Endothelial cell of umbilical vein (primary cell): Measurements from ENCODE around the gene XYLT1. TPM values are rescaled to one million over a fixed set of nuclear protein-coding genes. Genes with fewer than 3 reads are reported as not detected.

Experiments
- BruUV-seq: library from RNA; stranded (reverse); fragments of 400-500 nt; replicated peaks from 2 replicates; lab custom pipeline; 2021; lab: Mats Ljungman, UMichigan
- CTCF ChIA-PET: fragments of 300-600, 350-600 bp; sonication (Branson Sonifier 250); formaldehyde crosslinking; loops from one replicate; lab custom pipeline; 2021; ENCODE audit warnings: antibody characterized with exemption, inconsistent platforms; lab: Charles Lee
- POLR2A ChIA-PET: fragments of 300-600, 350-600 bp; sonication (Branson Sonifier 250); formaldehyde crosslinking; loops from one replicate; lab custom pipeline; 2021; ENCODE audit warnings: antibody characterized with exemption, inconsistent platforms; lab: Charles Lee
- DNase-seq: peaks from one replicate; pipeline ENCODE4 v3.0.0-alpha.2; 2011; ENCODE audit warnings: low read depth, low spot score
- FAIRE-seq: peaks from 2 replicates; lab custom pipeline; 2011; peaks lifted over from hg19 to GRCh38; lab: Jason Lieb, UNC
- H2AFZ ChIP-seq: 2 replicates; pipeline ENCODE4 v1.6.0; 2012; ENCODE audit warnings: low read depth, low read length, control low read depth, inconsistent platforms
- H3K27ac ChIP-seq: 2 replicates; pipeline ENCODE4 v1.5.1; 2011; ENCODE audit warnings: low read depth, mild to moderate bottlenecking, control low read depth, low read length, moderate library complexity; ENCODE audit not compliant: insufficient read depth
- H3K27me3 ChIP-seq, 2 experiments: 2 replicates each; pipeline versions ENCODE4 v1.6.0 to v1.6.1; 2011; ENCODE audit warnings: low read length in 2 of 2, mixed read lengths in 1 of 2; ENCODE audit not compliant: control insufficient read depth in 2 of 2, insufficient read depth in 2 of 2
- H3K36me3 ChIP-seq, 2 experiments: 2 replicates in 1 of 2; 3 replicates in 1 of 2; pipeline ENCODE4 v1.5.1; 2011; ENCODE audit warnings: low read length in 2 of 2, mild to moderate bottlenecking in 1 of 2, moderate library complexity in 1 of 2; ENCODE audit not compliant: control insufficient read depth in 2 of 2, insufficient read depth in 2 of 2; ENCODE audit errors: extremely low read depth in 1 of 2
- H3K4me1 ChIP-seq: 3 replicates; pipeline ENCODE4 v1.5.1; 2011; ENCODE audit warnings: mild to moderate bottlenecking, low read length; ENCODE audit not compliant: control insufficient read depth, insufficient read depth; ENCODE audit errors: extremely low read depth
- H3K4me2 ChIP-seq: 2 replicates; pipeline ENCODE4 v1.6.1; 2011; ENCODE audit warnings: low read length, control low read depth, mixed read lengths; ENCODE audit not compliant: insufficient read depth
- H3K4me3 ChIP-seq, 3 experiments: fragments of 200-600 bp in 1 of 3; sonication (generic), shearing (Covaris generic) in 1 of 3; replicated peaks in 1 of 3; 2 replicates each; pipeline ENCODE4 v1.5.1; 2011 to 2016; ENCODE audit warnings: control low read depth in 3 of 3, low read length in 3 of 3, mild to moderate bottlenecking in 2 of 3, inconsistent platforms in 1 of 3, low read depth in 1 of 3, moderate library complexity in 1 of 3; ENCODE audit not compliant: insufficient read depth in 1 of 3
- H3K79me2 ChIP-seq: 2 replicates; pipeline ENCODE4 v1.6.0; 2012; ENCODE audit warnings: low read length, inconsistent platforms; ENCODE audit not compliant: control insufficient read depth, insufficient read depth
- H3K9ac ChIP-seq: replicated peaks from 2 replicates; pipeline ENCODE3; 2011; ENCODE audit warnings: low read length, control low read depth; ENCODE audit not compliant: insufficient read depth; ENCODE audit errors: extremely low read depth
- H3K9me1 ChIP-seq: replicated peaks from 3 replicates; pipeline ENCODE4 v1.6.0; 2011; ENCODE audit warnings: mild to moderate bottlenecking, low read length; ENCODE audit not compliant: control insufficient read depth, insufficient read depth; ENCODE audit errors: extremely low read depth
- H3K9me3 ChIP-seq: replicated peaks from 2 replicates; pipeline ENCODE4 v1.5.1; 2012; ENCODE audit warnings: low read length, inconsistent platforms; ENCODE audit not compliant: control insufficient read depth, insufficient read depth
- H4K20me1 ChIP-seq: replicated peaks from 2 replicates; pipeline ENCODE3; 2011; ENCODE audit warnings: mild to moderate bottlenecking, low read length; ENCODE audit not compliant: control insufficient read depth, insufficient read depth; ENCODE audit errors: extremely low read depth
- CTCF ChIP-seq, 2 donors: IDR thresholded peaks; 1 replicate in 1 of 2; 2 replicates in 1 of 2; pipeline ENCODE4 v1.5.1; 2011; ENCODE audit warnings: low read length in 2 of 2, mild to moderate bottlenecking in 2 of 2, moderate library complexity in 2 of 2, control low read depth in 1 of 2, inconsistent platforms in 1 of 2, low read depth in 1 of 2; ENCODE audit not compliant: insufficient read depth in 1 of 2; ENCODE audit errors: extremely low read depth in 1 of 2
- EZH2 ChIP-seq: IDR thresholded peaks from 2 replicates; pipeline ENCODE4 v1.6.1; 2012; ENCODE audit warnings: borderline replicate concordance, low read depth, mild to moderate bottlenecking, moderate library complexity, low read length, inconsistent platforms; ENCODE audit not compliant: severe bottlenecking
- FOS ChIP-seq: IDR thresholded peaks from 2 replicates; pipeline ENCODE4 v1.6.1; 2011; ENCODE audit warnings: mild to moderate bottlenecking, low read length, moderate library complexity, borderline replicate concordance; ENCODE audit not compliant: insufficient read depth
- GATA2 ChIP-seq: IDR thresholded peaks from 2 replicates; pipeline ENCODE4 v1.7.0; 2011; ENCODE audit warnings: low read depth, mild to moderate bottlenecking, moderate library complexity, mixed read lengths, low read length; ENCODE audit not compliant: insufficient read length, insufficient read depth
- JUN ChIP-seq: IDR thresholded peaks from 2 replicates; pipeline ENCODE4 v1.6.1; 2011; ENCODE audit warnings: borderline replicate concordance, low read depth; ENCODE audit not compliant: insufficient read length, insufficient read depth
- MAX ChIP-seq: IDR thresholded peaks from 2 replicates; pipeline ENCODE4 v1.6.1; 2011; ENCODE audit not compliant: insufficient read depth, insufficient read length
- MYC ChIP-seq: IDR thresholded peaks from one replicate; pipeline ENCODE4 v1.6.1; 2011; ENCODE audit warnings: mild to moderate bottlenecking, low read depth, low read length
- POLR2A ChIP-seq: IDR thresholded peaks from 2 replicates; pipeline ENCODE4 v1.6.1; 2012; ENCODE audit warnings: low read depth, mild to moderate bottlenecking, control low read depth, low read length
- POLR2AphosphoS5 ChIP-seq: IDR thresholded peaks from 2 replicates; pipeline ENCODE4 v1.6.1; 2012; ENCODE audit warnings: low read depth, mild to moderate bottlenecking, control low read depth, low read length, moderate library complexity; ENCODE audit not compliant: insufficient read depth
- dilution Hi-C: fragments of 300-500 bp; cut with MboI; formaldehyde crosslinking; loops from one replicate; pipeline ENCODE4 v1.15.0; 2019; ENCODE audit warnings: low sequenced_read_pairs; ENCODE audit not compliant: extremely low pct_ligation_motif_present
- intact Hi-C: fragments of 100-400 bp; cut with micrococcal nuclease; formaldehyde crosslinking; loops from one replicate; pipeline ENCODE4 v1.10.0; 2022
- polyA plus RNA-seq, 4 experiments: library from polyadenylated mRNA; depleted of rRNA in 3 of 4; stranded (reverse) in 3 of 4; unstranded in 1 of 4; fragments of >200 nt; gene quantifications; 2 replicates each; pipeline versions ENCODE4 v1.2.1 to v1.2.3, GENCODE V29; 2011 to 2012; ENCODE audit warnings: missing spikeins in 1 of 4
- total RNA-seq: library from RNA; stranded (reverse); gene quantifications from 2 replicates; pipeline ENCODE4 v1.2.3, GENCODE V29; 2021

Gene XYLT1
- total and polyA plus RNA-seq, 2 donors (not counting 3 experiments of a cell fraction or from before 2014, with no cell fraction given), result 0.63 to 2.9 TPM

- CTCF ChIA-PET, result no interaction called here
- Histone ChIP-seq H3K27me3 (no peaks in the 10 kb centered on the region), H3K9me1 (no peaks in the 10 kb centered on the region), H2AFZ (no peak overlapping the region), H3K4me3 (no peak overlapping the region), H3K4me2 (no peak overlapping the region), H3K9me3 (no peaks in the 10 kb centered on the region), H3K79me2 (no peaks in the 10 kb centered on the region), H3K27ac (no peak overlapping the region), H3K36me3 (no peaks in the 10 kb centered on the region), H3K4me1 (peaks cover 29% of the 10 kb centered on the region), H3K9ac (no peak overlapping the region), H4K20me1 (no peaks in the 10 kb centered on the region)
- TF ChIP-seq CTCF (IDR thresholded peaks at IDR 0.05; ENCODE audit: extremely low read depth in 1 of 2, insufficient read depth in 1 of 2, low read depth in 1 of 2, low read length in 2 of 2), result no peak
- TF ChIP-seq MYC, result no peak
- no peak for TF ChIP-seq POLR2A
- no peak for TF ChIP-seq GATA2
- no peak for TF ChIP-seq FOS
- TF ChIP-seq EZH2, result no peak
- no peak for TF ChIP-seq POLR2AphosphoS5
- no peak for TF ChIP-seq MAX
- TF ChIP-seq JUN, result no peak
- intact Hi-C loops, result no loop called here
- dilution Hi-C loops, result no loop called here
- POLR2A ChIA-PET, result no interaction called here
- FAIRE-seq, result no peak
- no peak for DNase-seq
- BruUV-seq, result no TSS peak
Observed at GRCh38 chr16:17372386-17372785, 98.4 kb downstream of the XYLT1 start.
